Heart right ventricle (tissue), 16 donors: ENCODE data around the gene ITFG1. TPM values are rescaled to one million over a fixed set of nuclear protein-coding genes. Genes with fewer than 3 reads are reported as not detected.

Source experiments
- ATAC-seq, 8 donors: fragments of 200-7000 bp; cut with Tn5 transposase; one replicate each; pipeline ENCODE4 v1.9.1; 2020; ENCODE audit warnings: mild to moderate bottlenecking in 8 of 8, moderate library complexity in 8 of 8, moderate number of reproducible peaks in 1 of 8
- DNase-seq, 2 donors: peaks; one replicate each; pipeline ENCODE4 v3.0.0-alpha.2; 2020
- H3K27ac ChIP-seq, 10 donors: fragments of 200-600 bp; sonication (generic) in 2 of 10; one replicate each; pipeline versions ENCODE4 v1.5.0 to v1.8.0; 2020 to 2022; ENCODE audit warnings: mild to moderate bottlenecking in 3 of 10
- H3K27me3 ChIP-seq, 7 donors: fragments of 200-600 bp; one replicate each; pipeline ENCODE4 v1.8.0; 2021 to 2022; ENCODE audit warnings: mild to moderate bottlenecking in 2 of 7
- H3K36me3 ChIP-seq, 9 donors: fragments of 200-600 bp; sonication (generic) in 1 of 9; one replicate each; pipeline versions ENCODE4 v1.5.0 to v1.8.0; 2020 to 2022; ENCODE audit warnings: mild to moderate bottlenecking in 2 of 9
- H3K4me1 ChIP-seq, 9 donors: fragments of 200-600 bp; sonication (generic) in 1 of 9; one replicate each; pipeline versions ENCODE4 v1.5.0 to v1.8.0; 2020 to 2022; ENCODE audit warnings: mild to moderate bottlenecking in 4 of 9
- H3K4me3 ChIP-seq, 10 donors: fragments of 200-600 bp; sonication (generic) in 2 of 10; one replicate each; pipeline versions ENCODE4 v1.5.0 to v1.8.0; 2020 to 2022; ENCODE audit warnings: mild to moderate bottlenecking in 7 of 10, moderate library complexity in 2 of 10
- H3K9me3 ChIP-seq, 11 donors: fragments of 200-600 bp in 10 of 11; sonication (generic) in 2 of 11; one replicate each; pipeline versions ENCODE4 v1.5.0 to v1.8.0; 2013 to 2022; ENCODE audit warnings: mild to moderate bottlenecking in 2 of 11, control low read depth in 1 of 11, moderate library complexity in 1 of 11
- WGBS, 2 donors: extraction: QIAGEN DNeasy Blood & Tissue Kit; methylation state at CpG; one replicate each; pipeline ENCODE4 v1.1.7; 2013; ENCODE audit warnings: inconsistent platforms in 1 of 2; 5-methylcytosine and 5-hydroxymethylcytosine counted together
- intact Hi-C, 10 donors: fragments of 100-400 bp; cut with DNase I; formaldehyde crosslinking; loops; one replicate each; pipeline versions ENCODE4 v1.11.1 to v1.14.2; 2022
- polyA plus RNA-seq, 2 donors: library from polyadenylated mRNA; stranded (reverse); fragments of 200-250 nt; gene quantifications; one replicate each; pipeline ENCODE4 v1.2.3, GENCODE V29; 2013
- total RNA-seq, 10 donors: library from RNA; stranded (reverse); fragmentation: NEBNext Ultra II Directional in 3 of 10; extraction: Animal tissue kit (Norgen Biotek cat#: 25700) in 3 of 10; gene quantifications; one replicate each; pipeline versions ENCODE4 v1.2.1 to v1.2.4, GENCODE V29; 2021 to 2023
- TF ChIP-seq, protein P1 (sequence below), 9 donors: fragments of 200-600 bp; sonication (generic) in 2 of 9; IDR thresholded peaks; one replicate each; pipeline versions ENCODE4 v1.5.0 to v1.8.0; 2021 to 2022; ENCODE audit warnings: antibody characterized with exemption in 9 of 9, mild to moderate bottlenecking in 5 of 9, moderate library complexity in 1 of 9
- donor health status: Arrhythmogenic right ventricular cardiomyopathy.
- donor health status: ischemic (EF 13 %, LVEDD 7.1; RV severe dilation, severe dysfunction).
- donor health status: healthy with polysubstance abuse.
- donor health status: DM: no; HTN: yes; CAD: no.
- donor health status: DM: no; HTN: no; CAD: no.
- donor health status: ischemic (EF 25% LVEDD 6.9; RV normal size, moderate dysfunction).
- donor health status: ischemic (EF 25% LVEDD 5.7; RV mildly dilated, moderate dysfunction).
- donor health status: healthy.
- donor health status: DM: yes; HTN: yes; CAD: no.
- donor health status: Ischemic cardiomyopathy.
- donor health status: ischemic (EF 35%, LVEDD 5.7; RV mildly dilated, moderate dysfunction).
- donor health status: nonischemic (EF 11% LVEDD 7.7; RV severe dilation, severe dysfunction).
- donor health status: DM: yes; HTN: yes; CAD: no.
- donor health status: PGD.
- donor health status: ischemic (EF 29% LVEDD 5.4; RV normal size, mild dysfunction).
- donor health status: nonischemic (EF 23%, LVEDD 6.1; RV moderate dilation, normal function).

The ITFG1 gene
- total and polyA plus RNA-seq, 12 donors = 10.1 to 94.5 (median 72.3) TPM

DNA sequence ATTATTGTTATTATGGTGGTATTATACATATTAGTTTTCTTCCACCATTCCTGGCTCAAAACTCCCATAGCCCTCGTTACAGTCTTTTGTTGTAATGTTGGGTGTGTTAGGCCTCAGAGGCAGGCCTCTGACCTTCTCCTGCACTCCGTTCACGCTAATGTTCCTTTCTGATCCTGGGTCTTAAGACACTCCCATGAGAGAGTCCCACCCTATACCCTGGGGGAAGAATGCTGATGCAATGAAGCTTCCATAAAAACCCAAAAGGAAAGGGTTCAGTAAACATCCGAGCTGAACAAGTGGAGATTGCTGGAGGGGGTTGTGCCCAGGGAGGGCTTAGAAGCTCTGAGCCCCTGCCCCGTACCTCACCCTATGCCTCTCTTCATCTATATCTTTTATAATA is 175.9 kb downstream of the ITFG1 start:
- WGBS, 2 donors = 97 to 99% methylated on average over 5 of the region's 5 CpGs
- H3K27me3 ChIP-seq = no peaks in the 10 kb centered on the region
- intact Hi-C loops = no loop called here

DNA sequence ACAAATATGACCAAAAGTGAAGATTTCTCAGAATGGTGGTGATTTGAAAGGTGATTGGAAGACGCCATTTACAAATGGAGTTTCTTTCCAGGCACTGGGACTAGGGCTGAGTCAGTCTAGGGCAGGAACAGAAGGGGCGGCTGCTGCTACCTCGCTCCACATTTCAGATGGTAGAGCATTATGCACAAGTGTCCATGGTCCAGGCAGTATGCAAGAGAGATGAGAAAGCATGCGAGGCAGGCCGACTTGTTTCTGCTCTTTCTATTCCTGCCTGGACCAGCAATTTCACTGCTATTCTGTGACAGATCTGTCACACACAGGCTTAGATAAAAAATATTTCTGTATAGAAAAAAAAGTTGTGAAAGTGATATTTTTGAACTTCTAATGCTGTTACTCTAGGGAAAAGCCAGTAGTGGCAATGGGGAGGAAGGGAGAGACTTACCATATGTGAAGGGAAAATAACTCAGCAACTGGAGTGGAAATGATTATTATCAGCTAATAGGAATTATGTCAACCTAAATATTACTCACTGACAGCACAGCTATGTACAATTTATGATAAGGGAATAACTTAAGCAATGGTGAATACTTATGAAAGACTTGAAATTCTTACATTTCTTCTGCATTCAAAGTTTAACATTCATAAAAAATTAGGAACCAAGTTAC is 182.4 kb downstream of the ITFG1 start:
- intact Hi-C loops = no loop called here
- TF ChIP-seq, protein P1, sequence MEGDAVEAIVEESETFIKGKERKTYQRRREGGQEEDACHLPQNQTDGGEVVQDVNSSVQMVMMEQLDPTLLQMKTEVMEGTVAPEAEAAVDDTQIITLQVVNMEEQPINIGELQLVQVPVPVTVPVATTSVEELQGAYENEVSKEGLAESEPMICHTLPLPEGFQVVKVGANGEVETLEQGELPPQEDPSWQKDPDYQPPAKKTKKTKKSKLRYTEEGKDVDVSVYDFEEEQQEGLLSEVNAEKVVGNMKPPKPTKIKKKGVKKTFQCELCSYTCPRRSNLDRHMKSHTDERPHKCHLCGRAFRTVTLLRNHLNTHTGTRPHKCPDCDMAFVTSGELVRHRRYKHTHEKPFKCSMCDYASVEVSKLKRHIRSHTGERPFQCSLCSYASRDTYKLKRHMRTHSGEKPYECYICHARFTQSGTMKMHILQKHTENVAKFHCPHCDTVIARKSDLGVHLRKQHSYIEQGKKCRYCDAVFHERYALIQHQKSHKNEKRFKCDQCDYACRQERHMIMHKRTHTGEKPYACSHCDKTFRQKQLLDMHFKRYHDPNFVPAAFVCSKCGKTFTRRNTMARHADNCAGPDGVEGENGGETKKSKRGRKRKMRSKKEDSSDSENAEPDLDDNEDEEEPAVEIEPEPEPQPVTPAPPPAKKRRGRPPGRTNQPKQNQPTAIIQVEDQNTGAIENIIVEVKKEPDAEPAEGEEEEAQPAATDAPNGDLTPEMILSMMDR (IDR thresholded peaks at IDR 0.05) = no peak
- 93% methylated on average over 5 of the region's 5 CpGs for WGBS, 2 donors
- H3K4me3 ChIP-seq = no peak overlapping the region
- H3K27ac ChIP-seq = no peak overlapping the region
- H3K9me3 ChIP-seq = peaks cover 0 to 12% (median 1%) of the 10 kb centered on the region in 11 donors
- ATAC-seq (no peak), DNase-seq (no peak)
- H3K36me3 ChIP-seq = peaks cover 0 to 13% (median 0%) of the 10 kb centered on the region in 9 donors
- H3K4me1 ChIP-seq = no peaks in the 10 kb centered on the region
- no peaks in the 10 kb centered on the region for H3K27me3 ChIP-seq

More for the DNA sequence above, 175.9 kb downstream of the ITFG1 start:
- DNase-seq (no peak), ATAC-seq (no peak)
- Histone ChIP-seq H3K4me3 (no peak overlapping the region), H3K9me3 (peaks cover 0 to 37% (median 7%) of the 10 kb centered on the region in 11 donors), H3K36me3 (peaks cover 0 to 23% (median 5%) of the 10 kb centered on the region in 9 donors), H3K4me1 (no peaks in the 10 kb centered on the region), H3K27ac (no peak overlapping the region)
- TF ChIP-seq, protein P1 (IDR thresholded peaks at IDR 0.05) = no peak

DNA sequence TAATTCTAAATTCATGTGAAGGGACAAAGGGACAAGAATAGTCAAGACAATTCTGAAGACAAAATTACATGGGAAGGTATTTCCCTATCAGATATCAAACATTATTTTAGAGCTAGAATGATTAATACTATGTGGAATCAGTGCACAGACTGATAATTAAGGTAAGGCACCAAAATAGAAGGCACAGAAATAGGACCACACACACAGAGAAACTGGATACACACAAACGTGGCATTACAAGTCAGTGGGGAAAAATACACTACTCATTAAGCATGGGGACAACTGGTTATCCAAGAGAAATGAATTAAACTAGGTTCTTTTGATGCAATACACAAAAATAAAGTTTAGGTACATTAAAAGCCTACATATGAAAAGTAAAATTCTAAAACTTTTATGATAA is 184.3 kb downstream of the ITFG1 start:
- DNase-seq (no peak), ATAC-seq (no peak)
- no peaks in the 10 kb centered on the region for H3K27me3 ChIP-seq
- WGBS, 2 donors = 27 to 46% methylated on average over 1 of the region's 1 CpG
- intact Hi-C loops = no loop called here
- no peak overlapping the region for H3K4me3 ChIP-seq
- H3K27ac ChIP-seq = no peak overlapping the region
- peaks cover 0 to under 1% (median 0%) of the 10 kb centered on the region in 11 donors for H3K9me3 ChIP-seq
- TF ChIP-seq, protein P1 (IDR thresholded peaks at IDR 0.05) = no peak
- H3K4me1 ChIP-seq = no peaks in the 10 kb centered on the region
- peaks cover 0 to 3% (median 0%) of the 10 kb centered on the region in 9 donors for H3K36me3 ChIP-seq

DNA sequence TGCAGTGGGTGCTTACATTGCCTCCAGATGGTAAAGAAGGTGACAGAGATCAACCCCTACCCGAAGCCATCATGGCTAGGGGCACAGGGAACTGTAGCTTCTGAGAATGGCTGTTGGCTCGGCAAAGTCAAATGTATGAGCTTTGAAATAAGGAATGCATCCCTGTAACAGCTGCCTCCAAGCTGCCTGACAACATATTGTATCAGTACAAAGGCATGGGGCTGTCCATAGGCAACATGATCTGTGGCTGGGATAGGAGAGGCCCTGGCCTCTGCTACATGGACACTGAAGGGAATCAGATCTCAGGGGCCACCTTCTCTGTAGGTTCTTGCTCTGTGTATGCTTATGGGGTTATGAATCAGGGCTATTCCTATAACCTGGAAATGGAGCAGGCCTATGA is 197.9 kb downstream of the ITFG1 start:
- ATAC-seq = no peak
- Histone ChIP-seq H3K9me3 (no peaks in the 10 kb centered on the region), H3K27me3 (no peaks in the 10 kb centered on the region), H3K4me1 (no peaks in the 10 kb centered on the region), H3K4me3 (no peak overlapping the region), H3K36me3 (peaks cover 0 to 28% (median 6%) of the 10 kb centered on the region in 9 donors), H3K27ac (no peak overlapping the region)
- TF ChIP-seq, protein P1 (IDR thresholded peaks at IDR 0.05) = no peak
- 90 to 95% methylated on average over 2 of the region's 2 CpGs for WGBS, 2 donors
- intact Hi-C loops = no loop called here
- no peak for DNase-seq
